Gastrocnemius medialis (tissue), 4 donors: ENCODE measurements around the gene RNU6-9. TPM values are rescaled to one million over a fixed set of nuclear protein-coding genes. Genes with fewer than 3 reads are reported as not detected.

Experiments
- ATAC-seq, 2 donors: fragments of 150-250 bp; one replicate each; pipeline ENCODE4 v1.9.1; 2016
- DNase-seq, 2 donors: peaks; one replicate each; pipeline ENCODE4 v3.0.0-alpha.2; 2019
- H3K27ac ChIP-seq, 4 donors: fragments of 200-600 bp; sonication (generic); 1 replicate in 1 of 4; 2 replicates in 3 of 4; pipeline ENCODE4 v1.5.1; 2016 to 2018; ENCODE audit warnings: mild to moderate bottlenecking in 2 of 4, moderate library complexity in 1 of 4
- H3K27me3 ChIP-seq, 3 donors: fragments of 200-600 bp; sonication (generic) in 2 of 3; 1 replicate in 1 of 3; 2 replicates in 2 of 3; pipeline versions ENCODE4 v1.5.1 to v1.6.0; 2016 to 2019; ENCODE audit warnings: mild to moderate bottlenecking in 1 of 3, moderate library complexity in 1 of 3
- H3K36me3 ChIP-seq, 2 donors: fragments of 200-600 bp; sonication (generic) in 1 of 2; one replicate each; pipeline ENCODE4 v1.5.1; 2017 to 2018
- H3K4me1 ChIP-seq, 2 donors: fragments of 200-600 bp; sonication (generic) in 1 of 2; one replicate each; pipeline ENCODE4 v1.5.1; 2016 to 2017; ENCODE audit warnings: mild to moderate bottlenecking in 2 of 2
- H3K4me3 ChIP-seq, 4 donors: fragments of 200-600 bp; sonication (generic) in 3 of 4; 1 replicate in 1 of 4; 2 replicates in 3 of 4; pipeline ENCODE4 v1.5.1; 2016 to 2019; ENCODE audit warnings: mild to moderate bottlenecking in 2 of 4
- H3K9me3 ChIP-seq, 3 donors: fragments of 200-600 bp; sonication (generic) in 2 of 3; 1 replicate in 1 of 3; 2 replicates in 2 of 3; pipeline ENCODE4 v1.5.1; 2016 to 2019
- CTCF ChIP-seq, 5 experiments: fragments of 450-650 bp in 3 of 5; fragments of 200-600 bp in 2 of 5; sonication (generic) in 2 of 5; IDR thresholded peaks in 4 of 5; conservative IDR thresholded peaks in 1 of 5; 1 replicate in 4 of 5; 2 replicates in 1 of 5; pipeline ENCODE4 v1.5.1; 2016 to 2019; ENCODE audit warnings: antibody characterized with exemption in 5 of 5, mild to moderate bottlenecking in 3 of 5, moderate library complexity in 3 of 5
- POLR2A ChIP-seq, 2 donors: fragments of 450-650 bp; IDR thresholded peaks; one replicate each; pipeline ENCODE4 v1.6.1; 2017; ENCODE audit warnings: antibody characterized with exemption in 2 of 2, mild to moderate bottlenecking in 2 of 2, moderate library complexity in 2 of 2
- in situ Hi-C, 4 donors: fragments of 200-750 bp; cut with MboI; loops; one replicate each; pipeline versions ENCODE4 v1.15.0 to v1.8.0; 2017; ENCODE audit warnings: low sequenced_read_pairs in 4 of 4
- intact Hi-C: fragments of 100-400 bp; cut with DNase I; formaldehyde crosslinking; loops from one replicate; pipeline ENCODE4 v1.15.1; 2023; ENCODE audit warnings: low total_unique reads
- total RNA-seq, 4 donors: library from RNA; depleted of rRNA; stranded (reverse); fragments of >200 nt; gene quantifications; one replicate each; pipeline versions ENCODE4 v1.1.0 to v1.2.3, GENCODE V29; 2016

Gene RNU6-9
- total RNA-seq, 4 donors from 2014 or later = not detected

- in situ Hi-C loops (loop anchor here in 1 of 4 donors (10.0 kb wide), 1 partner anchor 155 kb away; no protein-coding TSS in a partner anchor), intact Hi-C loops (loop anchor here (5.0 to 10.0 kb wide), 2 partner anchors 263 to 265 kb away; partner anchors contain the start of gene RNF126)
- Histone ChIP-seq H3K4me1 (peaks cover 16 to 37% of the 10 kb centered on the region in 2 donors), H3K9me3 (no peaks in the 10 kb centered on the region), H3K27me3 (no peaks in the 10 kb centered on the region), H3K27ac (no peak overlapping the region), H3K4me3 (no peak overlapping the region), H3K36me3 (no peaks in the 10 kb centered on the region)
- DNase-seq (no peak), ATAC-seq (no peak)
- TF ChIP-seq CTCF (IDR thresholded peaks at IDR 0.05 in 4 of 5, conservative IDR thresholded peaks at IDR 0.05 in 1 of 5) (no peak), POLR2A (IDR thresholded peaks at IDR 0.05) (no peak)
Observed at GRCh38 chr19:929203-929890, 36.1 kb downstream of the RNU6-9 start.

- Histone ChIP-seq H3K4me1 (peaks cover 15 to 37% of the 10 kb centered on the region in 2 donors), H3K4me3 (no peak overlapping the region), H3K9me3 (no peaks in the 10 kb centered on the region), H3K27me3 (no peaks in the 10 kb centered on the region), H3K36me3 (no peaks in the 10 kb centered on the region), H3K27ac (no peak overlapping the region)
- ATAC-seq = no peak
- TF ChIP-seq POLR2A (IDR thresholded peaks at IDR 0.05) (no peak), CTCF (IDR thresholded peaks at IDR 0.05 in 4 of 5, conservative IDR thresholded peaks at IDR 0.05 in 1 of 5) (no peak)
- in situ Hi-C loops = loop anchor here in 1 of 4 donors (10.0 kb wide), 1 partner anchor 155 kb away; no protein-coding TSS in a partner anchor
- intact Hi-C loops = loop anchor here (5.0 to 10.0 kb wide), 2 partner anchors 262 to 265 kb away; partner anchors contain the start of gene RNF126
- no peak for DNase-seq
Observed at GRCh38 chr19:929891-930258, 36.6 kb downstream of the RNU6-9 start.

DNA sequence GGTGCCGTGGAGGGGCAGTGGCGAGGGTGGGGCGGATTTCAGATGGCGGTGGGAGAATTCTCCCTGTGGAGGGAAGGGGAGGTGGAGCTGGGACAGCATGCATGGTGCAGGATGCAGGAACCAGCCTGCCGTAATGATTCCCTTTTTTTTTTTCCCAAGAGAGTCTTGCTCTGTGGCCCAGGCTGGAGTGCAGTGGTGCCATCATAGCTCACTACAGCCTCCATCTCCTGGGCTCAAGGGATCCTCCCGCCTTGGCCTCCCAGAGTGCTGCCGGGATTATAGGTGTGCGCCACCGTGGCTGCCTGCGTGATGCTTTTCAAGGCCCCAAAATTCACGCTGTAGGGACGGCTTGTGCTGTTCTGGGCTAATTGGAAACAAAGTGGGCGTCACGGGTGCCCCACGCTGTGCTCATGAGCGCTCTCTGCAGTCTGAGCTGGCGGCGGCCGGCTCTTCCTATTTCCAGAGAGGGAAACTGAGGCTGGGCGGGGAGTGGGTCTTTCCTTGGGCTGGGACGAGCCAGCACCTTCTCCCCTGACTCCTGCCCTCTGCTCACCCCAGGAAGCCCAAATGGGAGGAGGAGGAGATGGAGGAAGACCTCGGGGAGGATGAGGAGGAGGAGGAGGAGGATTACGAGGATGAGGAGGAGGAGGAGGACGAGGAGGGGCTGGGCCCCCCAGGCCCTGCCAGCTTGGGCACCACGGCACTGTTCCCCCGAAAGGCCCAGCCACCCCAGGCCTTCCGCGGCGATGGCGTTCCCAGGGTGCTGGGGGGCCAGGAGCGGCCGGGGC is 38.8 kb downstream of the RNU6-9 start:
- Histone ChIP-seq H3K9me3 (no peaks in the 10 kb centered on the region), H3K27me3 (no peaks in the 10 kb centered on the region), H3K36me3 (no peaks in the 10 kb centered on the region), H3K4me1 (peaks cover 20 to 34% of the 10 kb centered on the region in 2 donors), H3K27ac (no peak overlapping the region), H3K4me3 (no peak overlapping the region)
- no peak for DNase-seq
- TF ChIP-seq CTCF (IDR thresholded peaks at IDR 0.05 in 4 of 5, conservative IDR thresholded peaks at IDR 0.05 in 1 of 5) (no peak), POLR2A (IDR thresholded peaks at IDR 0.05) (no peak)
- in situ Hi-C loops (no loop called here), intact Hi-C loops (no loop called here)
- no peak for ATAC-seq

DNA sequence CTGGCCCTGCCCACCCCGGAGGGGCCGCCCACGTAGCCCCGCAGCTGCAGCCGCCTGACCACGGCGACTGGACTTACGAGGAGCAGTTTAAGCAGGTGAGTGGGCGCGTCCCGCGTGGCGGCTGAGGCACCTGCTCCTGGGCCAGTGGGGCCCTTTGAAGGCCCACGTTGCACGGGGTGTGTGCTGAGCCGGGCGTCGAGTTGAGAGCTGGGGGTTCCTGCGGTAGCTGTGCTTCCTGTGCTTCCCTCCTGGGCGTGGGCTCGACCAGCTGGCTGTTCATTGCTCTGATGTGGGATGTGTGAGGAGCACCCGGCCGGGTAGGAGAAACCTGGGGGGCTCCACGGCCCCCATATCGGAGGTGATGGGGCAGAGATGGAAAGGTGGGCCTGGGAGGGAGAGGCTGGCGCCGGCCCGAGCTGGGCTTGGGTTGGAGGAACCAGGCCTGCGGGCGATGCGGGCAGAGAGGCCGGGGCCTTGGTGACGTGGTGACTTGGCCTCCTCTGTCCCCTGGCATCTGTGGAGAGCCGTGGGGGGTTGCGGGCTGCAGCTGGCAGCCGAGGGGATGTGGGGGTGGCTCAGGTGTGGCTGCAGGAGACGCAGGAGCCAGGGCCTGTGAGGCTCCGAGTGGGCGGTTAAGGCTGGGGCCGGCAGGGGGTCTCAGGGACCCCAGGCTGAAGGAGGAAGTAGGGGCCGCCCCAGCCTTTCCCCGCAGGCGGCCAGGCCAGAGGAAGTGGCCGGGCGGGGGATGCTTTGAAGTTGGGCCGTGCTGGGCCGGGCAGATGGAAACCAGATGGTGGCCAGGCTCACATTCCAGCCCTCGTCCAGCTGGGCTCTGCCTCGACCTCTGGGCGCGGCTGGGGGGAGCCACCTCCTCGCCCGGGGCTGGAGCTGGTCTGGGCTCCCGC is 39.6 kb downstream of the RNU6-9 start:
- intact Hi-C loops = no loop called here
- ATAC-seq = no peak
- no peak for TF ChIP-seq CTCF (IDR thresholded peaks at IDR 0.05 in 4 of 5, conservative IDR thresholded peaks at IDR 0.05 in 1 of 5)
- no peak for TF ChIP-seq POLR2A (IDR thresholded peaks at IDR 0.05)
- Histone ChIP-seq H3K4me1 (peaks cover 20 to 28% of the 10 kb centered on the region in 2 donors), H3K9me3 (no peaks in the 10 kb centered on the region), H3K4me3 (peak overlapping the region in 2 of 4 donors; percentile 0 to 34), H3K27ac (peak overlapping the region in 1 of 4 donors; percentile 18), H3K36me3 (no peaks in the 10 kb centered on the region), H3K27me3 (no peaks in the 10 kb centered on the region)
- DNase-seq = peak in 1 of 2 donors; percentile 44
- in situ Hi-C loops = no loop called here
